ENCODE data around the gene PLCB1. TPM values are rescaled to one million over a fixed set of nuclear protein-coding genes. Genes with fewer than 3 reads are reported as not detected.

PLCB1 gene
- total RNA-seq, 2 experiments from 2014 or later = 3.1 to 3.6 TPM

DNA sequence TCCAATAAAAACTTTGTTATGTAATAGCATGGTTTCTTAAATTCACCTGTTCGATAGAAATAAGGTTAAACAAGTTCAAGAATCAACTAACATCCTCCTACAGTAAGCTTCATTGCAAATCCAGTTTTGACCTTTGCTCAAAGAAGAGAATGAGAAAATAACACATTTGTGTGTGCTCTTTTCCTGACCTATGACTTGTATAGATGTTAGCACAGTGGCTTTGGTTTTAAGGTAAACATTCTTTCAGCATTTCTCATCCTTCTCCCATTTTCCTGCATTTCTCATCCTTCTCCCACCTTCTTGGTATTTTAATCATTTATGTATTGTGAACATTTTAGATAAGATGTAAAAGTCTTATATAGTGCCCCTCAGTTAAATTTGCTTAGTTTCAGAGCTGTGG lies 73.9 kb downstream of the PLCB1 start:
- Mint-ChIP-seq H3K4me1 (ENCODE audit: low read depth) (peaks cover 9% of the 10 kb centered on the region), H3K27me3 (no peaks in the 10 kb centered on the region), H3K36me3 (ENCODE audit: low read depth) (no peaks in the 10 kb centered on the region), H3K9me3 (no peaks in the 10 kb centered on the region), H3K4me3 (no peak overlapping the region), H3K27ac (no peak overlapping the region)
- POLR2A ChIA-PET = no interaction called here
- ATAC-seq (no peak), DNase-seq (no peak)
- CTCF ChIA-PET = no interaction called here
- TF ChIP-seq, protein P1, sequence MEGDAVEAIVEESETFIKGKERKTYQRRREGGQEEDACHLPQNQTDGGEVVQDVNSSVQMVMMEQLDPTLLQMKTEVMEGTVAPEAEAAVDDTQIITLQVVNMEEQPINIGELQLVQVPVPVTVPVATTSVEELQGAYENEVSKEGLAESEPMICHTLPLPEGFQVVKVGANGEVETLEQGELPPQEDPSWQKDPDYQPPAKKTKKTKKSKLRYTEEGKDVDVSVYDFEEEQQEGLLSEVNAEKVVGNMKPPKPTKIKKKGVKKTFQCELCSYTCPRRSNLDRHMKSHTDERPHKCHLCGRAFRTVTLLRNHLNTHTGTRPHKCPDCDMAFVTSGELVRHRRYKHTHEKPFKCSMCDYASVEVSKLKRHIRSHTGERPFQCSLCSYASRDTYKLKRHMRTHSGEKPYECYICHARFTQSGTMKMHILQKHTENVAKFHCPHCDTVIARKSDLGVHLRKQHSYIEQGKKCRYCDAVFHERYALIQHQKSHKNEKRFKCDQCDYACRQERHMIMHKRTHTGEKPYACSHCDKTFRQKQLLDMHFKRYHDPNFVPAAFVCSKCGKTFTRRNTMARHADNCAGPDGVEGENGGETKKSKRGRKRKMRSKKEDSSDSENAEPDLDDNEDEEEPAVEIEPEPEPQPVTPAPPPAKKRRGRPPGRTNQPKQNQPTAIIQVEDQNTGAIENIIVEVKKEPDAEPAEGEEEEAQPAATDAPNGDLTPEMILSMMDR (IDR thresholded peaks at IDR 0.05) = no peak
- intact Hi-C loops (cut with micrococcal nuclease) = no loop called here

DNA sequence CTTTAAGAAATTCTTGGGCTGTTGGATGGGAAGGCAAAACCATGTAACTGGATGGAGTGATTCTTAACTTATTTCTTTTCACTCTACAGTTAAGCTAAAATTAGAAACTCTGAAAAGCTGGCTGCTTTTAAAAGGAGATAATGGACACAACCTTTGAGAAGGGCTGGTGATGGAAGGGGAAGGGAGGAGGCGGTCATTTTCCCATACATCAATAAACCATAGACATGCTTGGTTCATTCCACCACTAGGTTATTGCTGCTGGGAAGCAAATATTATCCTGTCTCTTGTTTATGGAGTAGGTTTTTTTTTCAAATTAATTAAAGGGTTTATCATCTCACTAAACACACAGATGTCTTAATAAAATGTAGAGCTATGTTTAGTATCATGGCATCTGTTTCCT lies 76.2 kb downstream of the PLCB1 start:
- Mint-ChIP-seq H3K27ac (no peak overlapping the region), H3K4me3 (no peak overlapping the region), H3K4me1 (ENCODE audit: low read depth) (peaks cover 21% of the 10 kb centered on the region), H3K9me3 (no peaks in the 10 kb centered on the region), H3K27me3 (no peaks in the 10 kb centered on the region), H3K36me3 (ENCODE audit: low read depth) (no peaks in the 10 kb centered on the region)
- CTCF ChIA-PET = no interaction called here
- POLR2A ChIA-PET = no interaction called here
- intact Hi-C loops (cut with micrococcal nuclease) = no loop called here
- ATAC-seq (no peak), DNase-seq (no peak)
- TF ChIP-seq, protein P1 (IDR thresholded peaks at IDR 0.05) = no peak

DNA sequence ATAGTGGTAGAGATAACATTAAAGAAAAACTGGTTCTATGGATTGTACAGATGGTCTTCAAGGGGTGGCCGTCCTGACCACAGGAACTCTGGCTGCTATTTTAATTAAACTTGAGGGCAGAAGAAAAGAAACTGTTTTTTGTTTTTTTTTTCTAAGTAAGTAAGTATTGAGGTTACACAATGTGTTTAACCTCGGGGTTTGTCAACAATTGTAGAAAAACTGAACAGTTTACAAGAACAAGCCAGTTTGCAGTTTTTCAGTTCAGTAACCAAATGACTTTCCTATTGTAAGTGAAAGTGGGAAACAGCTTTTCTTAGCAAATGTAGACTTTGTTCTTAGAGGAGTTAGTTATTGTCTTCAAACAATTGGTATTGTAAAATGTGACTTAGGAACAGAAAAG lies 77.0 kb downstream of the PLCB1 start:
- H3K9me3 Mint-ChIP-seq = no peaks in the 10 kb centered on the region
- DNase-seq (no peak), ATAC-seq (no peak)
- H3K36me3 Mint-ChIP-seq (ENCODE audit: low read depth) = no peaks in the 10 kb centered on the region
- H3K27ac Mint-ChIP-seq = no peak overlapping the region
- ChIA-PET POLR2A (no interaction called here), CTCF (no interaction called here)
- intact Hi-C loops (cut with micrococcal nuclease) = no loop called here
- H3K4me1 Mint-ChIP-seq (ENCODE audit: low read depth) = peaks cover 29% of the 10 kb centered on the region
- H3K4me3 Mint-ChIP-seq = no peak overlapping the region
- no peaks in the 10 kb centered on the region for H3K27me3 Mint-ChIP-seq
- TF ChIP-seq, protein P1 (IDR thresholded peaks at IDR 0.05) = no peak

DNA sequence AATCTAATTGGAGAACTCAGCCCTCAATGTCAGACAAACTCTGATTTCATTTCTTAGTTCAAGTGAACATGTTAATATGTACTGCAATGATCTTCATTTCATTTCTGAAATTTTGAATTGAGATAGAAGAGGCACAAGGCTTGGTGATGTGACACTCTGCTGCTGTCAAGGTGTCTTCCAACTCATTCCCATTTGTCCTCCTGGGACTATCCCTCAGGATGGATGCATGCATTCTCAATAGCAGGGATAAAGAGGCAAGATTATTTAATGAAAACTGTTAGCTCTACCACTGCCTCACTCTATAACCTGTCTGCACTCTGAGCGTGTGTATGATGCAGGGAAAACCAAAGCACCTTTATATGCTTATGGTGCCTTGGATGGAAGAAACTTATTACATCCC lies 78.7 kb downstream of the PLCB1 start:
- no peak overlapping the region for H3K4me3 Mint-ChIP-seq
- ATAC-seq = no peak
- no peak for DNase-seq
- no peaks in the 10 kb centered on the region for H3K36me3 Mint-ChIP-seq (ENCODE audit: low read depth)
- ChIA-PET POLR2A (no interaction called here), CTCF (no interaction called here)
- H3K27ac Mint-ChIP-seq = no peak overlapping the region
- TF ChIP-seq, protein P1 (IDR thresholded peaks at IDR 0.05) = no peak
- H3K4me1 Mint-ChIP-seq (ENCODE audit: low read depth) = peaks cover 44% of the 10 kb centered on the region
- no peaks in the 10 kb centered on the region for H3K27me3 Mint-ChIP-seq
- intact Hi-C loops (cut with micrococcal nuclease) = no loop called here
- H3K9me3 Mint-ChIP-seq = no peaks in the 10 kb centered on the region

DNA sequence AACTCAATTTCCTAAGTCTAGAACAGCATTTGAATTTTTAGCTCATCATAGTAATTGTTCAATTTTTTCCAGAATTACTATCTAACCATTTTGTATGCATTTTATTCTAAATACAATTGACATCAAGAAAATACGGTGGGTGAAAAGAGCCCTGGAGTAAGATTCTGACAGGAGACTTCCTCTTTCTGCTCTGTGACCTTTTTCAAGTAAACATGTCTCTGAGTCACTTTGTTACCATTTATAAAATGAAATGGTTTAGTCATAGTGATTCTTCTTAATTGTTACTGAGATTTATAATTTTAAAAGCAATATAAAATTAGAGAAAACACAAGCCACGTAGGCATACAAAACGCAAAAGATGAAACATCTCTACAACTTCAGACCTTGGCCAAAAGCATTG lies 80.2 kb downstream of the PLCB1 start:
- Mint-ChIP-seq H3K4me1 (ENCODE audit: low read depth) (peaks cover 56% of the 10 kb centered on the region), H3K27ac (no peak overlapping the region), H3K9me3 (no peaks in the 10 kb centered on the region), H3K27me3 (no peaks in the 10 kb centered on the region), H3K36me3 (ENCODE audit: low read depth) (no peaks in the 10 kb centered on the region), H3K4me3 (no peak overlapping the region)
- intact Hi-C loops (cut with micrococcal nuclease) = no loop called here
- ChIA-PET CTCF (interaction anchor here (1.0 to 1.1 kb wide), 2 partner anchors 9 to 18 kb away, joined by 3 read pairs; no protein-coding TSS in a partner anchor), POLR2A (no interaction called here)
- ATAC-seq (no peak), DNase-seq (no peak)
- TF ChIP-seq, protein P1 (IDR thresholded peaks at IDR 0.05) = no peak
